Cardiac muscle cell (in vitro differentiated cells and primary cell): ENCODE measurements around the gene RIMKLB. TPM values are rescaled to one million over a fixed set of nuclear protein-coding genes. Genes with fewer than 3 reads are reported as not detected.

Experiments
- DNase-seq, 2 donors: peaks; one replicate each; pipeline versions ENCODE4 v3.0.0 to v3.0.0-alpha.2; 2010 to 2017; ENCODE audit warnings: low read depth in 1 of 2, low spot score in 1 of 2
- H3K27ac ChIP-seq: fragments of 200-600 bp; sonication (generic); 2 replicates; pipeline ENCODE4 v1.5.1; 2016
- H3K27me3 ChIP-seq: fragments of 200-600 bp; sonication (generic); 2 replicates; pipeline ENCODE4 v1.6.0; 2016; ENCODE audit warnings: control low read depth
- H3K36me3 ChIP-seq: fragments of 200-600 bp; sonication (generic); 2 replicates; pipeline ENCODE4 v1.5.1; 2016; ENCODE audit warnings: control low read depth
- H3K4me1 ChIP-seq: fragments of 200-600 bp; sonication (generic); 2 replicates; pipeline ENCODE4 v1.8.1; 2017; ENCODE audit warnings: low read depth, mild to moderate bottlenecking, mixed run types
- H3K4me3 ChIP-seq: fragments of 200-600 bp; sonication (generic); 2 replicates; pipeline ENCODE4 v1.5.1; 2016; ENCODE audit warnings: mild to moderate bottlenecking
- H3K9me3 ChIP-seq: fragments of 200-600 bp; sonication (generic); 2 replicates; pipeline ENCODE4 v1.5.1; 2017; ENCODE audit warnings: low read depth, mild to moderate bottlenecking, control low read depth
- CTCF ChIP-seq: IDR thresholded peaks from 2 replicates; pipeline ENCODE4 v1.5.1; 2012; ENCODE audit warnings: low read depth, mild to moderate bottlenecking, low read length
- polyA plus RNA-seq: library from polyadenylated mRNA; unstranded; fragments of >200 nt; fragmentation: Nextera tagmentation; extraction: Ambion mirVana; gene quantifications from 2 replicates; pipeline ENCODE4 v1.2.1, GENCODE V29; 2016
- total RNA-seq: library from RNA; depleted of rRNA; stranded (reverse); fragments of >200 nt; gene quantifications from 2 replicates; pipeline ENCODE4 v1.2.3, GENCODE V29; 2016

RIMKLB gene
- total and polyA plus RNA-seq, 2 experiments from 2014 or later, result 47.7 to 70.9 TPM

DNA sequence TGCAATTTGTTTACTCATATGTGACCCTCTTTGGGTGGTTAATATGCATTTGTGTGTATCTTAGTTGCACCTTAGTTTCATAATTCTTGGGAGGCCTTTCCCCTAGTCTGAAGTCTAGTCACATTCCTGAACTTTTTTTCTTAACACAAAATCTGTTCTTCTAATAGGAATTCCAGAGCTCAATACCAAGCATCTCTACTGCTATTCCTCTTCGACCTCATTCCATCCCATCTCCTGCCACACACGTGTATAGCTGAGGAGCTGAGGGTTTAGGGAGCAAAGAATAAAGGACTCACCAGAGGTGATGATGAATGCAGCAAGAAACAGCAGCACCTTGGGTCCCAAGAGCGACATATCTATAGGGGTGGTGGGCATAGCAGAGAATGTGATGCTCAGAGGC, 36.0 kb upstream of the RIMKLB start:
- H3K9me3 ChIP-seq, result no peaks in the 10 kb centered on the region
- DNase-seq, result no peak
- H3K4me3 ChIP-seq, result no peak overlapping the region
- no peaks in the 10 kb centered on the region for H3K4me1 ChIP-seq
- H3K27ac ChIP-seq, result no peak overlapping the region
- no peaks in the 10 kb centered on the region for H3K36me3 ChIP-seq
- H3K27me3 ChIP-seq, result no peaks in the 10 kb centered on the region
- no peak for TF ChIP-seq CTCF

DNA sequence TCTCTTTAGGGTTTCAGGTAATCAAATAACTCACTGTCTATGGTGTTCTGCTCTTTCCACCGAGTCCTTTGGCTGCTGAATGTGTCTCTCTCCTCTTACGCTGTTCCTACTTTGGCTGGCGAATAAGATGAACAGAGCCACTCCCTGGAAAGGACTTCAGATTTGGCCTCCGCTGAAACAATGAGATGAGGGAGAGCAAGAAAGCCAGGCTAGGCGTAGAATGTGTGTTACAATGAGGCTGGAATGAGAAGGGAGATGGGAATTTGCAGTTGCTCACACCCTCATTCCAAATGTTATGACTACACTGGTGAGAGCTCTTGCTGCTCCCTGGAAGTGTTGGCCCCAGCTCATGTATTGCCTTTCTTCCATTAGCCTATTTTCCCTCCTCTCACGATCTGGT, 35.2 kb upstream of the RIMKLB start, which contains the start of gene MFAP5:
Gene MFAP5, minus strand, starts transcription at position 234 of the 400 bp plus-strand sequence. CDS start 722 bp downstream, outside the sequence.
- H3K9me3 ChIP-seq, result no peaks in the 10 kb centered on the region
- no peaks in the 10 kb centered on the region for H3K4me1 ChIP-seq
- H3K36me3 ChIP-seq, result no peaks in the 10 kb centered on the region
- DNase-seq, result peak in 1 of 2 donors; percentile 19
- H3K27ac ChIP-seq, result no peak within 1 kb of the TSS
- H3K27me3 ChIP-seq, result no peaks in the 10 kb centered on the region
- no peak for TF ChIP-seq CTCF
- H3K4me3 ChIP-seq, result no peak within 1 kb of the TSS

DNA sequence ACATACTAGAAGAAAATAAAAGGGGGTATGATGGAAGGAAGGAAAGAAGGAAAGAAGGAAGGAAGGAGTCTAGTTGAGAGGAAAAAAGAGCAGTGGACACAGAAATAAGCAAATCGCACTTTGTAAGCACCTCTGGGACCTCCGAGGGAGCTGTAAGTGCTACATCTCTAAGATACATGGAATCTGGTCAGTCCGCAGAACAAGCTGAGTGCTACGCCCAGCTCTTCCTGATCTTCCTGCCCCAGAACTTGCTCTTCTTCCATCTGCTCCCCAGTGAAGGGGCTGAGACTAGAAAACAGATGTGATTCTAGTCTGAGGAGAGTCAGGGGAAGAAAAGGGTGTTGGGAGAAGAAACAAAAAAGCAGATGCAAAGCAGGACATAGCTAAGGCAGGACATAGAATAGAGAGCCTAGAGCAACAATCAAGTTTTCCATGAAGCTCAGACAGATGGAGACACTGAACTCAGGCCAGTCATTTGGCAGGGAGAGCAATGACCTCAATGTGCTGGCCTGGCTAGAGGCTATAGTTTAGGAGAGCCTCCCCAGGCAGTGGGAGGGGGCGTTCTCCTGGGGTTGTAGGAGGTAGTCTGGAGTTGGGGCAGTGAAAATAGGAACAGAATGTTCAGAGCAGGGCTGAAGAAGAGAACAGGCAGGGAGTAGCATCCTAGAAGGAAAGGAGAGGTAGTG, 33.4 kb upstream of the RIMKLB start:
- no peaks in the 10 kb centered on the region for H3K9me3 ChIP-seq
- no peak for DNase-seq
- no peaks in the 10 kb centered on the region for H3K36me3 ChIP-seq
- H3K4me3 ChIP-seq, result no peak overlapping the region
- H3K27me3 ChIP-seq, result no peaks in the 10 kb centered on the region
- no peaks in the 10 kb centered on the region for H3K4me1 ChIP-seq
- no peak for TF ChIP-seq CTCF
- H3K27ac ChIP-seq, result no peak overlapping the region

GRCh38 chr12:8665759-8666158, 32.0 kb upstream of the RIMKLB start:
- Histone ChIP-seq H3K27me3 (no peaks in the 10 kb centered on the region), H3K4me3 (no peak overlapping the region), H3K27ac (no peak overlapping the region), H3K36me3 (no peaks in the 10 kb centered on the region), H3K9me3 (no peaks in the 10 kb centered on the region), H3K4me1 (no peaks in the 10 kb centered on the region)
- no peak for TF ChIP-seq CTCF
- DNase-seq, result no peak

DNA sequence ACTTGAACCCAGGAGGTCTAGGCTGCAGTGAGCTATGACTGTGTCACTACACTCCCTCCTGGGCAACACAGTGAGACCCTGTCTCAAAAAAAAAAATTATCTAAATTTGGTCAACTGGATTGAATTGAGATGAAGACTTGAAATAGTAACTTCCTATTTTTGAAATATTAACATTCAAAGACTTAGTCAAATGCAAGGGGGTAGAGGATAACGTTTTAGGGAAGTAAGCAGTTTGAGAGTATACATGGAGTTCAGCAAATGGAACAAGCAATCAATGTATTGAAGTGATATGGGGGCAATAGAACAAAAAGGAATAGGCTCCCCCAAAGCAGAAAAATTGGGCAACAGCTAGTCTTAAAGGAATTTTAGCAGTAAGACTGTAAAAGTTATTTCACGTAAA, 30.5 kb upstream of the RIMKLB start:
- Histone ChIP-seq H3K4me3 (no peak overlapping the region), H3K27ac (no peak overlapping the region), H3K27me3 (no peaks in the 10 kb centered on the region), H3K4me1 (no peaks in the 10 kb centered on the region), H3K9me3 (no peaks in the 10 kb centered on the region), H3K36me3 (no peaks in the 10 kb centered on the region)
- TF ChIP-seq CTCF, result no peak
- no peak for DNase-seq
